ENCODE results near the gene IL4R. TPM values are rescaled to one million over a fixed set of nuclear protein-coding genes. Genes with fewer than 3 reads are reported as not detected.
"Not testable (repeated sequence)": the region's sequence is repeated elsewhere in the genome, so short reads cannot be mapped to it uniquely, and the experiment has no call there.

The IL4R gene
- total RNA-seq, 1 experiment from 2014 or later = 28.9 TPM

DNA sequence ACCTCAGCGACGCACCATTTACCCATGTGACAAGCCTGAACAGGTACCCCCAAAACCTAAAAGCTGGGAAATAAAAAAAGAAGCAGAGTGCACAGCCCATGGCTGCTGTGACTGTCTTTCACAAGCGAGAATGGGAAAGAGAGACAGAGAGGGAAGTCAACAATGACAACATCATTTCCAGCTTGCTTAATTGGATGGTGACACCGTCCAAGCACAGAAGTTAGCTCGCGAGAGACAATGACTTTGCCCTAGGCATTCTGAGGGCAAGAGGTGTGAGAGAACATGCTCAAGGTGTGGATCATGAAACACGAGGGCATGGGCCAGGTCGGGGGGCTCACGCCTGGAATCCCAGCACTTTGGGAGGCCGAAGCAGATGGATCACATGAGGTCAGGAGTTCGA, 25.9 kb upstream of the IL4R start:
- Histone ChIP-seq H3K27me3 (ENCODE audit: control insufficient read depth, insufficient read depth, low read length) (no peaks in the 10 kb centered on the region), H3K36me3 (ENCODE audit: control insufficient read depth, insufficient read depth, low read length) (no peaks in the 10 kb centered on the region), H3K4me3 (ENCODE audit: low read depth in 2 of 2, low read length in 2 of 2) (no peak overlapping the region), H3K9me3 (ENCODE audit: control insufficient read depth, insufficient read depth, low read depth, low read length) (no peaks in the 10 kb centered on the region), H3K27ac (ENCODE audit: low read length) (no peak overlapping the region), H3K4me1 (ENCODE audit: control insufficient read depth, insufficient read depth, low read length) (no peaks in the 10 kb centered on the region)
- in situ Hi-C loops (cut with HindIII; ENCODE audit: low pct_unique_long_range_greater_than_20kb, low sequenced_read_pairs) = no loop called here
- no peak for ATAC-seq
- DNase-seq (ENCODE audit: low read depth, low spot score) = no peak
- CTCF ChIA-PET = no interaction called here
- TF ChIP-seq SIN3A (IDR thresholded peaks at IDR 0.05; ENCODE audit: borderline replicate concordance, insufficient read depth, low read depth, low read length) = no peak
- POLR2A ChIA-PET = no interaction called here
- no TSS peak for BruUV-seq (replicated peaks)
- intact Hi-C loops (cut with micrococcal nuclease; ENCODE audit: unreplicated experiment) = no loop called here

DNA sequence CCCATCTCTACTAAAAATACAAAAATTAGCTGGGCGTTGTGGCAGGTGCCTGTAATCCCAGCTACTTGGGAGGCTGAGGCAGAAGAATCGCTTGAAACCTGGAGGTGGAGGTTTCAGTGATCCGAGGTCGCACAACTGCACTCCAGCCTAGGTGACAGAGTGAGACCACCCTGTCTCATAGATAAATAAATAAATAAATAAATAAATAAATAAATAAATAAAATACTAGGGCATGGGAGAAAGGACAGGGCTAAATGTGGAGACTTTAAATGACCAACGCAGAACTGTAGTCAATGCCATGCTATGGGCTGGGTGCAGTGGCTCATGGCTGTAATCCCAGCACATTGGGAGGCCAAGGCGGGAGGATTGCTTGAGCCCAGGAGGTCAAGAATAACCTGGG, 25.5 kb upstream of the IL4R start:
- DNase-seq (ENCODE audit: low read depth, low spot score); H3K4me3 ChIP-seq (ENCODE audit: low read depth in 2 of 2, low read length in 2 of 2); H3K4me1 ChIP-seq (ENCODE audit: control insufficient read depth, insufficient read depth, low read length); H3K9me3 ChIP-seq (ENCODE audit: control insufficient read depth, insufficient read depth, low read depth, low read length); ATAC-seq; H3K27me3 ChIP-seq (ENCODE audit: control insufficient read depth, insufficient read depth, low read length); H3K36me3 ChIP-seq (ENCODE audit: control insufficient read depth, insufficient read depth, low read length); intact Hi-C loops (cut with micrococcal nuclease; ENCODE audit: unreplicated experiment); CTCF ChIA-PET; H3K27ac ChIP-seq (ENCODE audit: low read length); in situ Hi-C loops (cut with HindIII; ENCODE audit: low pct_unique_long_range_greater_than_20kb, low sequenced_read_pairs); BruUV-seq (replicated peaks); POLR2A ChIA-PET: not testable (repeated sequence)

DNA sequence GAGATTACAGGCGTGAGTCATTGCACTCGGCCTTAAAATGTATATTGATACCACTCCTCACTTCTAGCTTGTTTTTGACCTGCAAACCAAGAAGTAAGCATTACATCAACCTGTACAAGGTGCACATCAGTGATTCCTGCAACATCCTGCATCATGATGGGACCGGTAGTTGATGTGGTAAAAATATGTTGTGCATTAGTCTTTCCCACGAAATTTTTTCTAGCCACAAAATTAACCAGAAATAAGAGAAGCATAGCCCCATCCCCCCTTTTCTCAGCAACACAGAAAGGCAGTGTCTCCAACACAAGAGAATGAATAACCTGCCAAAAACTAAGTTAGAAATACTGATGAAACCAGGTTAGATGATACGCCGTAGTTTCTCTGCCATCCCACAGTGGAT, 24.1 kb upstream of the IL4R start:
- TF ChIP-seq, protein P1, sequence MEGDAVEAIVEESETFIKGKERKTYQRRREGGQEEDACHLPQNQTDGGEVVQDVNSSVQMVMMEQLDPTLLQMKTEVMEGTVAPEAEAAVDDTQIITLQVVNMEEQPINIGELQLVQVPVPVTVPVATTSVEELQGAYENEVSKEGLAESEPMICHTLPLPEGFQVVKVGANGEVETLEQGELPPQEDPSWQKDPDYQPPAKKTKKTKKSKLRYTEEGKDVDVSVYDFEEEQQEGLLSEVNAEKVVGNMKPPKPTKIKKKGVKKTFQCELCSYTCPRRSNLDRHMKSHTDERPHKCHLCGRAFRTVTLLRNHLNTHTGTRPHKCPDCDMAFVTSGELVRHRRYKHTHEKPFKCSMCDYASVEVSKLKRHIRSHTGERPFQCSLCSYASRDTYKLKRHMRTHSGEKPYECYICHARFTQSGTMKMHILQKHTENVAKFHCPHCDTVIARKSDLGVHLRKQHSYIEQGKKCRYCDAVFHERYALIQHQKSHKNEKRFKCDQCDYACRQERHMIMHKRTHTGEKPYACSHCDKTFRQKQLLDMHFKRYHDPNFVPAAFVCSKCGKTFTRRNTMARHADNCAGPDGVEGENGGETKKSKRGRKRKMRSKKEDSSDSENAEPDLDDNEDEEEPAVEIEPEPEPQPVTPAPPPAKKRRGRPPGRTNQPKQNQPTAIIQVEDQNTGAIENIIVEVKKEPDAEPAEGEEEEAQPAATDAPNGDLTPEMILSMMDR (IDR thresholded peaks at IDR 0.05) = no peak
- in situ Hi-C loops (cut with HindIII; ENCODE audit: low pct_unique_long_range_greater_than_20kb, low sequenced_read_pairs) = no loop called here
- ATAC-seq = no peak

DNA sequence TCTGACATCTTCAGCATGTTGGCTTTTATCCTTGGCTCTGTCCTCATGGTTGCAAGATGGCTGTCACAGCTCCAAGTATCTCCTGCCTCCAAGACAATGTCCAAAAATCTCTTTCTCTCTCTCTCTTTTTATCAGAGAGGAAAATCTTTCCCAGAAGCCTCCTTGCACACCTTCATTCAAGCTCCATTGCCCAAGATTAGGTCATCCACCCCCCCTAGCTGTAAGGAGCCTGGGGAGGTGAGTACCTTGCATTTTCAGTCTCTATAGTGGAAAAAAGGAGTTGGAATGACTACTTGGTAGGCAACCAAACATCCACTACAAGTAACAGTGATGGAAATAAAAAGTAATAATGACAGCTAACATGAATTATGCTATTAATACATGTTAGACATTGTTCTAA, 23.2 kb upstream of the IL4R start:
- no peak overlapping the region for H3K4me3 ChIP-seq (ENCODE audit: low read depth in 2 of 2, low read length in 2 of 2)
- no peaks in the 10 kb centered on the region for H3K9me3 ChIP-seq (ENCODE audit: control insufficient read depth, insufficient read depth, low read depth, low read length)
- no TSS peak for BruUV-seq (replicated peaks)
- TF ChIP-seq, protein P1 (IDR thresholded peaks at IDR 0.05) = no peak
- no peak for TF ChIP-seq POLR2AphosphoS5 (IDR thresholded peaks at IDR 0.05; ENCODE audit: low read depth, low read length)
- TF ChIP-seq TCF7L2 (IDR thresholded peaks at IDR 0.05; ENCODE audit: low read depth, low read length) = no peak
- TF ChIP-seq, protein P2, sequence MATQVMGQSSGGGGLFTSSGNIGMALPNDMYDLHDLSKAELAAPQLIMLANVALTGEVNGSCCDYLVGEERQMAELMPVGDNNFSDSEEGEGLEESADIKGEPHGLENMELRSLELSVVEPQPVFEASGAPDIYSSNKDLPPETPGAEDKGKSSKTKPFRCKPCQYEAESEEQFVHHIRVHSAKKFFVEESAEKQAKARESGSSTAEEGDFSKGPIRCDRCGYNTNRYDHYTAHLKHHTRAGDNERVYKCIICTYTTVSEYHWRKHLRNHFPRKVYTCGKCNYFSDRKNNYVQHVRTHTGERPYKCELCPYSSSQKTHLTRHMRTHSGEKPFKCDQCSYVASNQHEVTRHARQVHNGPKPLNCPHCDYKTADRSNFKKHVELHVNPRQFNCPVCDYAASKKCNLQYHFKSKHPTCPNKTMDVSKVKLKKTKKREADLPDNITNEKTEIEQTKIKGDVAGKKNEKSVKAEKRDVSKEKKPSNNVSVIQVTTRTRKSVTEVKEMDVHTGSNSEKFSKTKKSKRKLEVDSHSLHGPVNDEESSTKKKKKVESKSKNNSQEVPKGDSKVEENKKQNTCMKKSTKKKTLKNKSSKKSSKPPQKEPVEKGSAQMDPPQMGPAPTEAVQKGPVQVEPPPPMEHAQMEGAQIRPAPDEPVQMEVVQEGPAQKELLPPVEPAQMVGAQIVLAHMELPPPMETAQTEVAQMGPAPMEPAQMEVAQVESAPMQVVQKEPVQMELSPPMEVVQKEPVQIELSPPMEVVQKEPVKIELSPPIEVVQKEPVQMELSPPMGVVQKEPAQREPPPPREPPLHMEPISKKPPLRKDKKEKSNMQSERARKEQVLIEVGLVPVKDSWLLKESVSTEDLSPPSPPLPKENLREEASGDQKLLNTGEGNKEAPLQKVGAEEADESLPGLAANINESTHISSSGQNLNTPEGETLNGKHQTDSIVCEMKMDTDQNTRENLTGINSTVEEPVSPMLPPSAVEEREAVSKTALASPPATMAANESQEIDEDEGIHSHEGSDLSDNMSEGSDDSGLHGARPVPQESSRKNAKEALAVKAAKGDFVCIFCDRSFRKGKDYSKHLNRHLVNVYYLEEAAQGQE (IDR thresholded peaks at IDR 0.05; ENCODE audit: insufficient read depth in 1 of 2, low read depth in 2 of 2, low read length in 1 of 2) = no peak
- no peak for TF ChIP-seq SIN3A (IDR thresholded peaks at IDR 0.05; ENCODE audit: borderline replicate concordance, insufficient read depth, low read depth, low read length)
- intact Hi-C loops (cut with micrococcal nuclease; ENCODE audit: unreplicated experiment) = no loop called here
- POLR2A ChIA-PET = interaction anchor here (0.6 kb wide), 1 partner anchor 22 kb away, joined by 6 read pairs; the partner anchor contains the start of gene NSMCE1
- no peaks in the 10 kb centered on the region for H3K36me3 ChIP-seq (ENCODE audit: control insufficient read depth, insufficient read depth, low read length)
- CTCF ChIA-PET = no interaction called here
- no peak overlapping the region for H3K27ac ChIP-seq (ENCODE audit: low read length)
- H3K27me3 ChIP-seq (ENCODE audit: control insufficient read depth, insufficient read depth, low read length) = no peaks in the 10 kb centered on the region
- no peak for ATAC-seq
- no peak for DNase-seq (ENCODE audit: low read depth, low spot score)
- no peaks in the 10 kb centered on the region for H3K4me1 ChIP-seq (ENCODE audit: control insufficient read depth, insufficient read depth, low read length)
- in situ Hi-C loops (cut with HindIII; ENCODE audit: low pct_unique_long_range_greater_than_20kb, low sequenced_read_pairs) = no loop called here

More for the DNA sequence above, 24.1 kb upstream of the IL4R start:
- CTCF ChIA-PET = no interaction called here
- no peak for DNase-seq (ENCODE audit: low read depth, low spot score)
- intact Hi-C loops (cut with micrococcal nuclease; ENCODE audit: unreplicated experiment) = no loop called here
- BruUV-seq (replicated peaks) = no TSS peak
- no peak overlapping the region for H3K27ac ChIP-seq (ENCODE audit: low read length)
- no peak overlapping the region for H3K4me3 ChIP-seq (ENCODE audit: low read depth in 2 of 2, low read length in 2 of 2)
- H3K9me3 ChIP-seq (ENCODE audit: control insufficient read depth, insufficient read depth, low read depth, low read length) = no peaks in the 10 kb centered on the region
- H3K4me1 ChIP-seq (ENCODE audit: control insufficient read depth, insufficient read depth, low read length) = no peaks in the 10 kb centered on the region
- POLR2A ChIA-PET = no interaction called here
- H3K27me3 ChIP-seq (ENCODE audit: control insufficient read depth, insufficient read depth, low read length) = no peaks in the 10 kb centered on the region
- no peaks in the 10 kb centered on the region for H3K36me3 ChIP-seq (ENCODE audit: control insufficient read depth, insufficient read depth, low read length)

Measured in Panc1 (cell line).